Heart left ventricle (tissue), 16 donors: ENCODE results near the gene NDOR1. TPM values are rescaled to one million over a fixed set of nuclear protein-coding genes. Genes with fewer than 3 reads are reported as not detected.
"Not testable (repeated sequence)": the region's sequence is repeated elsewhere in the genome, so short reads cannot be mapped to it uniquely, and the experiment has no call there.

Experiments used
- ATAC-seq, 4 donors: fragments of 200-7000 bp; cut with Tn5 transposase; one replicate each; pipeline ENCODE4 v1.9.1; 2020 to 2022; ENCODE audit warnings: moderate library complexity in 4 of 4, mild to moderate bottlenecking in 3 of 4, moderate number of reproducible peaks in 1 of 4
- DNase-seq, 5 donors: peaks; one replicate each; pipeline ENCODE4 v3.0.0-alpha.2; 2020
- H3K27ac ChIP-seq, 12 donors: fragments of 200-600 bp; sonication (generic) in 4 of 12; one replicate each; pipeline versions ENCODE4 v1.5.0 to v1.8.0; 2016 to 2022; ENCODE audit warnings: mild to moderate bottlenecking in 2 of 12
- H3K27me3 ChIP-seq, 9 donors: fragments of 200-600 bp; sonication (generic) in 2 of 9; one replicate each; pipeline versions ENCODE4 v1.5.1 to v1.8.0; 2016 to 2022; ENCODE audit warnings: mild to moderate bottlenecking in 3 of 9
- H3K36me3 ChIP-seq, 9 donors: fragments of 200-600 bp; sonication (generic) in 2 of 9; one replicate each; pipeline versions ENCODE4 v1.5.0 to v1.8.0; 2018 to 2022; ENCODE audit warnings: mild to moderate bottlenecking in 2 of 9
- H3K4me1 ChIP-seq, 12 donors: fragments of 200-600 bp; sonication (generic) in 4 of 12; one replicate each; pipeline versions ENCODE4 v1.5.0 to v1.8.0; 2016 to 2022; ENCODE audit warnings: mild to moderate bottlenecking in 3 of 12
- H3K4me3 ChIP-seq, 12 donors: fragments of 200-600 bp; sonication (generic) in 4 of 12; one replicate each; pipeline versions ENCODE4 v1.5.0 to v1.8.0; 2017 to 2022; ENCODE audit warnings: mild to moderate bottlenecking in 9 of 12, moderate library complexity in 4 of 12
- H3K9me3 ChIP-seq, 12 donors: fragments of 200-600 bp; sonication (generic) in 4 of 12; one replicate each; pipeline versions ENCODE4 v1.5.0 to v1.8.0; 2016 to 2022; ENCODE audit warnings: mild to moderate bottlenecking in 1 of 12
- POLR2A ChIP-seq, 2 donors: fragments of 450-650 bp; IDR thresholded peaks; one replicate each; pipeline ENCODE4 v1.6.1; 2017; ENCODE audit warnings: antibody characterized with exemption in 2 of 2, mild to moderate bottlenecking in 2 of 2, moderate library complexity in 2 of 2
- WGBS, 4 donors: extraction: QIAGEN DNeasy Blood & Tissue Kit in 2 of 4; methylation state at CpG; one replicate each; pipeline versions ENCODE4 v1.1.5 to v1.1.7; 2013 to 2018; 5-methylcytosine and 5-hydroxymethylcytosine counted together
- intact Hi-C, 10 donors: fragments of 100-400 bp; cut with DNase I; formaldehyde crosslinking; loops; one replicate each; pipeline versions ENCODE4 v1.11.1 to v1.14.2; 2022
- polyA plus RNA-seq, 2 donors: library from polyadenylated mRNA; stranded (reverse); fragments of 200-250 nt; gene quantifications; one replicate each; pipeline ENCODE4 v1.2.3, GENCODE V29; 2013
- total RNA-seq, 9 donors: library from RNA; depleted of rRNA in 2 of 9; stranded (reverse); fragments of >200 nt in 2 of 9; fragmentation: NEBNext Ultra II Directional in 3 of 9; extraction: Animal tissue kit (Norgen Biotek cat#: 25700) in 3 of 9; gene quantifications; one replicate each; pipeline versions ENCODE4 v1.1.0 to v1.2.4, GENCODE V29; 2016 to 2023
- TF ChIP-seq, protein P1 (sequence below), 12 donors: fragments of 200-600 bp; sonication (generic) in 4 of 12; IDR thresholded peaks; one replicate each; pipeline versions ENCODE4 v1.5.0 to v1.8.0; 2018 to 2022; ENCODE audit warnings: antibody characterized with exemption in 12 of 12, mild to moderate bottlenecking in 5 of 12
- donor health status: ischemic (EF 13 %, LVEDD 7.1; RV severe dilation, severe dysfunction).
- donor health status: healthy with polysubstance abuse.
- donor health status: DM: no; HTN: yes; CAD: no.
- donor health status: DM: no; HTN: no; CAD: no.
- donor health status: ischemic (EF 25% LVEDD 6.9; RV normal size, moderate dysfunction).
- donor health status: ischemic (EF 25% LVEDD 5.7; RV mildly dilated, moderate dysfunction).
- donor health status: healthy.
- donor health status: DM: yes; HTN: yes; CAD: no.
- donor health status: ischemic (EF 35%, LVEDD 5.7; RV mildly dilated, moderate dysfunction).
- donor health status: nonischemic (EF 11% LVEDD 7.7; RV severe dilation, severe dysfunction).
- donor health status: DM: yes; HTN: yes; CAD: no.
- donor health status: PGD.
- donor health status: ischemic (EF 29% LVEDD 5.4; RV normal size, mild dysfunction).
- donor health status: nonischemic (EF 23%, LVEDD 6.1; RV moderate dilation, normal function).

Gene NDOR1
- total and polyA plus RNA-seq, 11 donors = 4.5 to 9.6 (median 6.2) TPM

DNA sequence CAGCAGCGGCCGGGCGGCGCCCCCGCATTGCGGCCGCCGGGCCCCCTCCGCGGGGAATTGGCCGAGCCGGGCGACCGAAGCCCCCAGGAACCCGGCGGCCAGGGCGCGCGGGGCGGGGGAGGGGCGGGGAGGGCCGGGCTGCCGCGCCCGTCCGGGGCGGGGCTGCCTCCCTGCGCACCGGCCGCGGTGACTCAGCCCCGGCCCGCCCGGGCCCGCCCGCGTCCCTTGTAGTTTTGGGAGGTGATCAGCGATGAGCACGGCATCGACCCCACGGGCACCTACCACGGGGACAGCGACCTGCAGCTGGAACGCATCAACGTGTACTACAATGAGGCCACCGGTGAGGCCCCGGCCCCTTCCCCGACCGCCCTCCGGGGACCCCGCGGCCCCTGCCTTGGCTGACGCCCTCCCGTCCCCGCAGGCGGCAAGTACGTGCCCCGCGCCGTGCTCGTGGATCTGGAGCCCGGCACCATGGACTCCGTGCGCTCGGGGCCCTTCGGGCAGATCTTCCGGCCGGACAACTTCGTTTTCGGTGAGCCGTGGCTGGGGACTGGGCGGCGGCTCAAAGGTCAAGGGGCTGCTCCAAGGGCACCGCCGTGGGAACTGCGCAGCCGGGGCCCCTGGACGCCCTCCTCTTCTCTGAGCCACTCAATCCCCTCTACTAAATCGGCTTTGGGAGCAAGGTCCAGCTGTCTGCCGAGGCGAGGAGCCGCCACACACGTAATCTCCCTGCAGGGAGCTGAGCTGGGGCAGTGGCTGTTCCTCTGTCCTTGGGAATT is 36.2 kb downstream of the NDOR1 start:
- peak overlapping the region; percentile 90 to 97 (median 94) for H3K27ac ChIP-seq

GRCh38 chr9:137242269-137243203 is 37.0 kb downstream of the NDOR1 start:
- no peak for ATAC-seq
- peaks cover 0 to 24% (median 18%) of the 10 kb centered on the region in 9 donors for H3K36me3 ChIP-seq
- H3K9me3 ChIP-seq = no peaks in the 10 kb centered on the region
- DNase-seq = no peak
- intact Hi-C loops = no loop called here
- no peaks in the 10 kb centered on the region for H3K27me3 ChIP-seq
- H3K27ac ChIP-seq = peak overlapping the region; percentile 90 to 97 (median 94)
- no peak for TF ChIP-seq POLR2A (IDR thresholded peaks at IDR 0.05)
- TF ChIP-seq, protein P1, sequence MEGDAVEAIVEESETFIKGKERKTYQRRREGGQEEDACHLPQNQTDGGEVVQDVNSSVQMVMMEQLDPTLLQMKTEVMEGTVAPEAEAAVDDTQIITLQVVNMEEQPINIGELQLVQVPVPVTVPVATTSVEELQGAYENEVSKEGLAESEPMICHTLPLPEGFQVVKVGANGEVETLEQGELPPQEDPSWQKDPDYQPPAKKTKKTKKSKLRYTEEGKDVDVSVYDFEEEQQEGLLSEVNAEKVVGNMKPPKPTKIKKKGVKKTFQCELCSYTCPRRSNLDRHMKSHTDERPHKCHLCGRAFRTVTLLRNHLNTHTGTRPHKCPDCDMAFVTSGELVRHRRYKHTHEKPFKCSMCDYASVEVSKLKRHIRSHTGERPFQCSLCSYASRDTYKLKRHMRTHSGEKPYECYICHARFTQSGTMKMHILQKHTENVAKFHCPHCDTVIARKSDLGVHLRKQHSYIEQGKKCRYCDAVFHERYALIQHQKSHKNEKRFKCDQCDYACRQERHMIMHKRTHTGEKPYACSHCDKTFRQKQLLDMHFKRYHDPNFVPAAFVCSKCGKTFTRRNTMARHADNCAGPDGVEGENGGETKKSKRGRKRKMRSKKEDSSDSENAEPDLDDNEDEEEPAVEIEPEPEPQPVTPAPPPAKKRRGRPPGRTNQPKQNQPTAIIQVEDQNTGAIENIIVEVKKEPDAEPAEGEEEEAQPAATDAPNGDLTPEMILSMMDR (IDR thresholded peaks at IDR 0.05) = no peak
- H3K4me3 ChIP-seq = peak overlapping the region; percentile 70 to 97 (median 92)
- 57 to 71% (median 67%) methylated on average over 21 to 36 of the region's 36 CpGs for WGBS, 4 donors
- peaks cover 0 to 57% (median 39%) of the 10 kb centered on the region in 12 donors for H3K4me1 ChIP-seq

More for the DNA sequence above, 36.2 kb downstream of the NDOR1 start:
- H3K36me3 ChIP-seq = peaks cover 0 to 24% (median 18%) of the 10 kb centered on the region in 9 donors
- no peaks in the 10 kb centered on the region for H3K27me3 ChIP-seq
- WGBS, 4 donors = 2 to 13% (median 4%) methylated on average over 3 to 83 of the region's 83 CpGs
- peak in 2 of 4 donors; percentile 13 to 26 for ATAC-seq
- intact Hi-C loops = loop anchor here in 2 of 10 donors (1.0 to 2.0 kb wide), 2 partner anchors 14 to 35 kb away; partner anchors contain the start of genes TOR4A (in 2 of the 2) and NELFB (in 1 of the 2)
- peak overlapping the region; percentile 70 to 97 (median 92) for H3K4me3 ChIP-seq
- H3K4me1 ChIP-seq = peaks cover 0 to 66% (median 43%) of the 10 kb centered on the region in 12 donors
- DNase-seq = peak; percentile 64 to 86 (median 73)
- TF ChIP-seq, protein P1 (IDR thresholded peaks at IDR 0.05) = no peak
- no peak for TF ChIP-seq POLR2A (IDR thresholded peaks at IDR 0.05)
- H3K9me3 ChIP-seq = no peaks in the 10 kb centered on the region

GRCh38 chr9:137243266-137243625 is 37.7 kb downstream of the NDOR1 start:
- DNase-seq, H3K27me3 ChIP-seq, H3K9me3 ChIP-seq, intact Hi-C loops, ATAC-seq: not testable (repeated sequence)
- Histone ChIP-seq H3K27ac (peak overlapping the region in 1 of 12 donors; percentile 9), H3K36me3 (peaks cover 0 to 24% (median 18%) of the 10 kb centered on the region in 9 donors), H3K4me1 (peaks cover 0 to 50% (median 38%) of the 10 kb centered on the region in 12 donors), H3K4me3 (peak overlapping the region in 3 of 12 donors; percentile 89 to 91 (median 90))
- WGBS, 4 donors = 87 to 90% (median 88%) methylated on average over 18 of the region's 18 CpGs

GRCh38 chr9:137243626-137244485 is 38.4 kb downstream of the NDOR1 start:
- Histone ChIP-seq H3K9me3 (no peaks in the 10 kb centered on the region), H3K27me3 (no peaks in the 10 kb centered on the region), H3K4me1 (peaks cover 0 to 46% (median 35%) of the 10 kb centered on the region in 12 donors), H3K27ac (peak overlapping the region in 3 of 12 donors; percentile 9 to 10 (median 9)), H3K4me3 (no peak overlapping the region), H3K36me3 (peaks cover 0 to 24% (median 18%) of the 10 kb centered on the region in 9 donors)
- TF ChIP-seq POLR2A (IDR thresholded peaks at IDR 0.05) = peak in 1 of 2 donors; percentile 2
- TF ChIP-seq, protein P1 (IDR thresholded peaks at IDR 0.05) = no peak
- DNase-seq = no peak
- whole genome bisulfite sequencing, 4 donors = 62 to 75% (median 69%) methylated on average over 10 to 15 of the region's 15 CpGs
- ATAC-seq = no peak
- intact Hi-C loops = no loop called here
